K562 (cell line): ENCODE measurements around the gene GABPB1. TPM values are rescaled to one million over a fixed set of nuclear protein-coding genes. Genes with fewer than 3 reads are reported as not detected.

Experiments used
- CBX8 ChIP-seq: fragments of 200-600 bp; sonication (generic); IDR thresholded peaks from 2 replicates; pipeline ENCODE4 v1.6.1; 2012; ENCODE audit warnings: borderline replicate concordance, mixed run types, low read depth, mild to moderate bottlenecking, moderate library complexity, mixed read lengths, low read length, control low read depth, inconsistent platforms; ENCODE audit not compliant: poor library complexity, severe bottlenecking; ENCODE audit errors: extremely low read depth
- CREB1 ChIP-seq, 2 experiments: sonication (generic) in 1 of 2; formaldehyde crosslinking in 1 of 2; IDR thresholded peaks; 2 replicates each; pipeline versions ENCODE4 v1.6.1 to v1.8.0; 2012 to 2022; ENCODE audit warnings: inconsistent platforms in 1 of 2, mild to moderate bottlenecking in 1 of 2, missing genetic modification reagents in 1 of 2, moderate library complexity in 1 of 2
- GATA2 ChIP-seq: sonication (generic); formaldehyde crosslinking; IDR thresholded peaks from 2 replicates; pipeline ENCODE4 v1.4.0; 2020; ENCODE audit warnings: mild to moderate bottlenecking, missing genetic modification reagents
- HDAC1 ChIP-seq, 2 experiments: fragments of 450-650 bp; IDR thresholded peaks; 2 replicates each; pipeline ENCODE4 v1.6.1; 2016 to 2017; ENCODE audit warnings: inconsistent platforms in 1 of 2, mild to moderate bottlenecking in 1 of 2, moderate library complexity in 1 of 2
- MCM3 ChIP-seq: fragments of 450-650 bp; IDR thresholded peaks from 2 replicates; pipeline ENCODE4 v1.6.1; 2016
- REST ChIP-seq, 2 experiments: fragments of 450-650 bp; formaldehyde crosslinking in 1 of 2; IDR thresholded peaks; 2 replicates each; pipeline versions ENCODE4 v1.4.0 to v1.6.1; 2014 to 2020; ENCODE audit warnings: mild to moderate bottlenecking in 2 of 2, borderline replicate concordance in 1 of 2, low read depth in 1 of 2
- ZBTB2 ChIP-seq: fragments of 450-650 bp; IDR thresholded peaks from 2 replicates; pipeline ENCODE4 v1.6.1; 2016; ENCODE audit warnings: antibody characterized with exemption
- ZNF146 ChIP-seq: IDR thresholded peaks from one replicate; pipeline ENCODE4 v1.6.1; 2018; ENCODE audit warnings: missing compliant biosample characterization; ENCODE audit not compliant: unreplicated experiment
- ZNF589 ChIP-seq: fragments of 200-800 bp; sonication (Bioruptor generic); IDR thresholded peaks from 2 replicates; pipeline ENCODE4 v1.6.1; 2016; ENCODE audit warnings: low read depth, missing genetic modification characterization, missing compliant biosample characterization
- ZNF609 ChIP-seq: sonication (generic); formaldehyde crosslinking; IDR thresholded peaks from 2 replicates; pipeline ENCODE4 v1.8.1; 2023; ENCODE audit warnings: missing genetic modification reagents, mild to moderate bottlenecking, borderline replicate concordance
- polyA plus RNA-seq, 8 experiments: library from polyadenylated mRNA; depleted of rRNA in 4 of 8; stranded (reverse) in 5 of 8; unstranded in 3 of 8; fragments of >200 nt; fragmentation: Nextera tagmentation in 2 of 8; fragmentation: Illumina TruSeq in 1 of 8; extraction: Ambion mirVana in 2 of 8; extraction: Trizol in 1 of 8; gene quantifications; 2 replicates each; pipeline versions ENCODE4 v1.2.1 to v1.2.3, GENCODE V29; 2011 to 2014; ENCODE audit warnings: inconsistent platforms in 1 of 8, missing spikeins in 1 of 8
- total RNA-seq, 7 experiments: library from RNA; depleted of rRNA in 6 of 7; stranded (reverse); fragments of >200 nt in 6 of 7; fragmentation: Illumina TruSeq in 2 of 7; extraction: Trizol in 2 of 7; gene quantifications; 2 replicates each; pipeline versions ENCODE4 v1.2.1 to v1.2.3, GENCODE V29; 2011 to 2021; ENCODE audit warnings: low replicate concordance in 1 of 7

The GABPB1 gene
- total and polyA plus RNA-seq, 9 of the 15 experiments (the other 6 are each of a cell fraction or from before 2014, with no cell fraction given), result 11.8 to 42.3 (median 33.2) TPM

GRCh38 chr15:50260969-50261496 lies 94.0 kb downstream of the GABPB1 start (continued):
- TF ChIP-seq CBX8 (no peak), ZNF589 (CRISPR knock-in tag) (peak; percentile 54; the same call in 1 of the 2 replicates), ZBTB2 (peak; percentile 63; the same call in 1 of the 2 replicates), ZNF609 (no peak), ZNF146 (CRISPR knock-in tag) (no peak), CREB1 (IDR thresholded peaks at IDR 0.05) (no peak), CREB1 (CRISPR knock-in tag; IDR thresholded peaks at IDR 0.05) (no peak), GATA2 (CRISPR knock-in tag) (peak; percentile 74), MCM3 (no peak), REST (IDR thresholded peaks at IDR 0.05; ENCODE audit: borderline replicate concordance) (peak; percentile 24; the same call in 1 of the 2 replicates), REST (CRISPR knock-in tag; IDR thresholded peaks at IDR 0.05; ENCODE audit: low read depth) (no peak), HDAC1 (IDR thresholded peaks at IDR 0.05) (peak; percentile 12 to 86; a peak in 2 of 4 replicates)
